HEK293 (cell line): ENCODE measurements around the gene THAP3.

Experiments
- CTCF ChIA-PET: fragments of 350-600 bp; formaldehyde crosslinking; extraction: SDS; loops from one replicate; lab custom pipeline; 2021; ENCODE audit warnings: antibody characterized with exemption; lab: Yijun Ruan, JAX
- POLR2A ChIA-PET: fragments of 300-600 bp; formaldehyde crosslinking; extraction: SDS; loops from one replicate; lab custom pipeline; 2020; ENCODE audit warnings: antibody characterized with exemption, inconsistent platforms; lab: Yijun Ruan, JAX
- H3K27ac ChIP-seq: fragments of 200-500 bp; sonication (Bioruptor generic); 2 replicates; pipeline ENCODE4 v1.5.1; 2014; ENCODE audit warnings: low read depth, low read length, control low read depth, inconsistent platforms; ENCODE audit errors: extremely low read depth
- H3K36me3 ChIP-seq, 2 experiments: fragments of 200-500 bp in 1 of 2; sonication (Bioruptor generic) in 1 of 2; 1 replicate in 1 of 2; 2 replicates in 1 of 2; pipeline ENCODE4 v1.5.1; 2014 to 2017; ENCODE audit warnings: inconsistent platforms in 2 of 2, low read length in 2 of 2; ENCODE audit not compliant: control insufficient read depth in 2 of 2, insufficient read depth in 1 of 2
- H3K4me1 ChIP-seq: fragments of 200-500 bp; sonication (Bioruptor generic); 2 replicates; pipeline ENCODE4 v1.5.1; 2014; ENCODE audit warnings: mild to moderate bottlenecking, low read length, inconsistent platforms; ENCODE audit not compliant: control insufficient read depth, insufficient read depth
- H3K4me3 ChIP-seq: 2 replicates; pipeline ENCODE4 v1.5.1; 2011; ENCODE audit warnings: low read depth, mild to moderate bottlenecking, control low read depth, low read length, moderate library complexity
- H3K9me3 ChIP-seq: fragments of 200-500 bp; sonication (Bioruptor generic); 2 replicates; pipeline ENCODE4 v1.5.1; 2014; ENCODE audit warnings: low read depth, low read length, inconsistent platforms; ENCODE audit not compliant: control insufficient read depth, insufficient read depth
- GLI4 ChIP-seq: fragments of 450-650 bp; formaldehyde crosslinking; IDR thresholded peaks from 2 replicates; pipeline ENCODE4 v1.5.1; 2016; ENCODE audit warnings: missing biosample characterization, missing genetic modification characterization
- KLF10 ChIP-seq: fragments of 450-650 bp; IDR thresholded peaks from 2 replicates; pipeline ENCODE4 v1.5.1; 2018; ENCODE audit warnings: missing biosample characterization, mild to moderate bottlenecking, missing genetic modification characterization
- MZF1 ChIP-seq: fragments of 450-650 bp; formaldehyde crosslinking; IDR thresholded peaks from 2 replicates; pipeline ENCODE4 v1.5.1; 2017; ENCODE audit warnings: missing biosample characterization, missing genetic modification characterization, borderline replicate concordance
- OVOL3 ChIP-seq: fragments of 450-650 bp; formaldehyde crosslinking; IDR thresholded peaks from 2 replicates; pipeline ENCODE4 v1.5.1; 2016; ENCODE audit warnings: missing biosample characterization, missing genetic modification characterization
- PRDM1 ChIP-seq: fragments of 450-650 bp; formaldehyde crosslinking; IDR thresholded peaks from 2 replicates; pipeline ENCODE4; 2016; ENCODE audit warnings: missing biosample characterization, missing genetic modification characterization
- SP7 ChIP-seq: fragments of 450-650 bp; formaldehyde crosslinking; IDR thresholded peaks from 2 replicates; pipeline ENCODE4 v1.5.1; 2016; ENCODE audit warnings: missing biosample characterization, missing genetic modification characterization
- YY1 ChIP-seq: fragments of 450-650 bp; formaldehyde crosslinking; IDR thresholded peaks from 2 replicates; pipeline ENCODE4 v1.5.1; 2018; ENCODE audit warnings: missing biosample characterization, missing genetic modification characterization
- ZEB2 ChIP-seq: fragments of 450-650 bp; formaldehyde crosslinking; IDR thresholded peaks from 2 replicates; pipeline ENCODE4 v1.5.1; 2016; ENCODE audit warnings: missing biosample characterization, missing genetic modification characterization
- ZNF121 ChIP-seq: fragments of 450-650 bp; formaldehyde crosslinking; IDR thresholded peaks from 2 replicates; pipeline ENCODE4 v1.5.1; 2016; ENCODE audit warnings: missing biosample characterization, missing genetic modification characterization
- ZNF2 ChIP-seq: fragments of 450-650 bp; formaldehyde crosslinking; IDR thresholded peaks from 2 replicates; pipeline ENCODE4 v1.5.1; 2016; ENCODE audit warnings: missing biosample characterization, missing genetic modification characterization
- ZNF221 ChIP-seq: fragments of 450-650 bp; formaldehyde crosslinking; IDR thresholded peaks from 2 replicates; pipeline ENCODE4 v1.5.1; 2017; ENCODE audit warnings: missing biosample characterization, missing genetic modification characterization, borderline replicate concordance
- ZNF335 ChIP-seq: fragments of 450-650 bp; formaldehyde crosslinking; conservative IDR thresholded peaks from 2 replicates; pipeline ENCODE4 v1.5.1; 2016; ENCODE audit warnings: missing biosample characterization, missing genetic modification characterization
- ZNF426 ChIP-seq: fragments of 450-650 bp; formaldehyde crosslinking; IDR thresholded peaks from 2 replicates; pipeline ENCODE4 v1.5.1; 2017; ENCODE audit warnings: missing biosample characterization, missing genetic modification characterization, mild to moderate bottlenecking, inconsistent platforms, moderate library complexity
- ZNF513 ChIP-seq: fragments of 450-650 bp; IDR thresholded peaks from 2 replicates; pipeline ENCODE4 v1.5.1; 2018; ENCODE audit warnings: missing biosample characterization, missing genetic modification characterization
- ZNF571 ChIP-seq: fragments of 450-650 bp; formaldehyde crosslinking; IDR thresholded peaks from 2 replicates; pipeline ENCODE4 v1.5.0; 2017; ENCODE audit warnings: missing biosample characterization, missing genetic modification characterization
- ZNF670 ChIP-seq: fragments of 450-650 bp; formaldehyde crosslinking; IDR thresholded peaks from 2 replicates; pipeline ENCODE4 v1.5.1; 2016; ENCODE audit warnings: missing biosample characterization, missing genetic modification characterization, low read depth
- ZSCAN4 ChIP-seq: fragments of 450-650 bp; formaldehyde crosslinking; IDR thresholded peaks from 2 replicates; pipeline ENCODE4 v1.5.1; 2017; ENCODE audit warnings: missing biosample characterization, missing genetic modification characterization

THAP3 gene

GRCh38 chr1:6593810-6594209 is 30.9 kb upstream of the THAP3 start:
- no peaks in the 10 kb centered on the region for H3K9me3 ChIP-seq
- ChIA-PET CTCF (no interaction called here), POLR2A (interaction anchor here (0.9 to 1.1 kb wide), 2 partner anchors 8 to 14 kb away, joined by 4 read pairs; partner anchors contain the start of gene ZBTB48)
- no peak overlapping the region for H3K4me3 ChIP-seq
- no peak overlapping the region for H3K27ac ChIP-seq
- no peak for TF ChIP-seq MZF1 (tag by site-specific recombination)
- no peak for TF ChIP-seq YY1 (tag by site-specific recombination)
- no peak for TF ChIP-seq ZNF670
- no peak for TF ChIP-seq ZSCAN4 (tag by site-specific recombination)
- no peak for TF ChIP-seq OVOL3 (tag by site-specific recombination)
- TF ChIP-seq ZNF121 (tag by site-specific recombination) = no peak
- TF ChIP-seq ZNF335 (tag by site-specific recombination) = no peak
- no peak for TF ChIP-seq ZEB2 (tag by site-specific recombination)
- TF ChIP-seq ZNF2 (tag by site-specific recombination) = no peak
- TF ChIP-seq ZNF426 (tag by site-specific recombination) = no peak
- TF ChIP-seq GLI4 (tag by site-specific recombination) = no peak
- no peak for TF ChIP-seq ZNF221 (tag by site-specific recombination)
- H3K4me1 ChIP-seq = no peaks in the 10 kb centered on the region
- peaks cover 3 to 99% of the 10 kb centered on the region in 2 experiments; a peak in 2 of 3 replicates for H3K36me3 ChIP-seq

- CTCF ChIA-PET = interaction anchor here (1.1 kb wide), 1 partner anchor 14 kb away, joined by 3 read pairs; no protein-coding TSS in a partner anchor
- Histone ChIP-seq H3K9me3 (no peaks in the 10 kb centered on the region), H3K36me3 (peaks cover 3 to 95% of the 10 kb centered on the region in 2 experiments; a peak in 2 of 3 replicates), H3K4me1 (no peaks in the 10 kb centered on the region)
- TF ChIP-seq PRDM1 (tag by site-specific recombination) = no peak
- peak; percentile 53; the same call in 1 of the 2 replicates for TF ChIP-seq SP7 (tag by site-specific recombination)
- TF ChIP-seq, all 188 proteins: peak for 1
- POLR2A ChIA-PET = interaction anchor here (0.9 to 1.3 kb wide), 1 partner anchor 15 kb away, joined by 3 to 4 read pairs; the partner anchor contains the start of gene ZBTB48
- Histone ChIP-seq H3K4me3 (no peak overlapping the region), H3K27ac (no peak overlapping the region)
Measured at GRCh38 chr1:6594977-6595740, 29.5 kb upstream of the THAP3 start.

- TF ChIP-seq ZNF513 (tag by site-specific recombination) (peak; percentile 58), ZNF571 (tag by site-specific recombination) (no peak), KLF10 (tag by site-specific recombination) (0 out of 2 replicates have a peak, but pooled peaks have one; percentile 27)
- ChIA-PET CTCF (no interaction called here), POLR2A (interaction anchor here (1.3 kb wide), 1 partner anchor 17 kb away, joined by 3 read pairs; the partner anchor contains the start of gene ZBTB48)
- H3K9me3 ChIP-seq = no peaks in the 10 kb centered on the region
- H3K4me3 ChIP-seq = no peak overlapping the region
- H3K4me1 ChIP-seq = no peaks in the 10 kb centered on the region
- H3K36me3 ChIP-seq = peaks cover 3 to 89% of the 10 kb centered on the region in 2 experiments; a peak in 2 of 3 replicates
- H3K27ac ChIP-seq = no peak overlapping the region
Measured at GRCh38 chr1:6596351-6596750, 28.3 kb upstream of the THAP3 start.
